ENCODE measurements around the gene ENGASE.

ENGASE gene

DNA sequence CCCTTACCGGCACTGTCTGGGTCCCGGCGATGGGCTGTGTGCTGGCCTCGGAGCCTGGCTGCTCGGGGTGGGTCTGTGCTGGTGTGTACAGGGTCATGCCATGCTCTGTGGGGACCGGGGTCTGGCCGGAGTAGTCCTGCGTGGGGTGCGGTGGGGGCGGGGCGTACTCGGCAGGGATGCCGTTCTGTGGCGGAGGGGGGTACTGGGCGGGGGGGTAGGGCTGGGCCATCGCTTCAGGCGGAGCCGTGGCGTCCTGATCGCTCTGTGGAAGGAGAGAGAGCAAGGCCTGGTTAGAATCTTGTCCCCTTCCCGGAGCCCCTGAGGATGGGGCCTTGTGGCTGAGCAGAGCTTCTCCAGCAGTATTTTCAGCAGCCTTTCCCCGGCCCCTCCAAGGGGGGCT lies 40.9 kb downstream of the ENGASE start:
- DNase-seq (ENCODE audit: low read depth): no peak

DNA sequence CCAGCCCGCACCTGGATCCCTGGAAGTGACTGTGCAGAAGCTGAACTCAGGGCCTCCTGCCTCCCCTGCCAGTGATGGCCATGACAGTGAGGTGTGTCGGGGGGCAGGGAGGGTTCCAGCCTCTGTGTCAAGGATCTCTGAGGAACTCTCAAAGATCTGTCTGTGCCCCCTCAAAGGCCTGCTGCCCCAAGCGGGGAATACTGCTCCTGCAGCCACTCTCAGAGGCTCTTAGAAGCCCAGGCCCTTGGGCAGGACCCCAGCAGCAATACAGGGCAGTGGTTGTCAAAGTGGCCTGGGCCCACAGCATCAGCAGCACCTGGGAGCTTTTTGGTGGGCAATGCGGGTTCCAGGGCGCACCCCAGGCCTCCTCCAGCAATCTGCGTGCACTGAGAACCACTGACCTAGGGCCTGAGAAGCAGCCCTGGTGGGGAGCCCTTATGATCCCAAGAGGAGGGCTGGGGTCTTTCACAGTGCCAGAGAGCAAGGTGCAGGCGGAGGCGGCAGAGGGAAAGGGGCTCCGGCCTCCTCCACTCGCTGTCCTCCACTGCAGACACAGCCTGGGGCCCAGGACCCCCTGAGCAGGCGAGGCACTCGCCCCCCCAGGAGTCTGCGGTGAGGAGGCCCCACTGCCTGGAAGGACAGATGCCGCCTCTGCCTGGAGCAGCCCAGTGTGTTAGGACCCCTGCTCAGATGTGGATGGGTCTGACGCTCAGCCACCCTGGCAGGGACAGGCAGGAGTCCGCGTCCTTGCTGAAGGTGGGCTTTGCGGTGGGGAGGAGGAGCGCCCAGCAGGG lies 42.1 kb downstream of the ENGASE start:
- no peak for DNase-seq (ENCODE audit: low read depth)

DNA sequence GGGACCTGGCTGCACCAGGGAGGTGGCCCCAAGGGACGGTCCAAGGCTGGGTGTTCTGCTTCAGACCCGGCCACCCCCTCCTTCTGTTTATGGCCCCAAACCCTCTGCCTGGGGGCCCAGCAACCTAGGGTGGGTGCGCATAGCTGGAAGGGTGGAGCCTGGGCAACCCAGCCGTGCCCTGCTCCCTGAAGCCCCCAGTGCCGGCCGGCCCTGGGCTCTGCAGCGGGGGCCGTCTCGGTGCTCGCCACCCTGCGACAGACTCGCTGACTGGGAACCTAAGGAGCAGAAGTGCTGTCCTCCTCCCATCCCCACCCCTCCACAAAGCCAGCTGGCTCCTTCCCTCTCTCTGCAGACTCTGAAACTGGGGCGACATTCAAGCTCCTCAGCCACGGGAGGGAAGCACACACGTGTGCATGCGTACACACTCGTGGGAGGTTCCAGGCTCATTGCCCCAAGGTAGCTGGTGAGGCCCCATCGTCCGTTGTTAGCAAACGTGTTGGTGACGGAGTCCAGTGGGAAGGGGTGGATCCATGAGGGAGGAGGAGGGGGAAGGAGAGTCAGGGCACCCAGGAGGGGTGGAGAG lies 43.4 kb downstream of the ENGASE start:
- no peak for DNase-seq (ENCODE audit: low read depth)

DNA sequence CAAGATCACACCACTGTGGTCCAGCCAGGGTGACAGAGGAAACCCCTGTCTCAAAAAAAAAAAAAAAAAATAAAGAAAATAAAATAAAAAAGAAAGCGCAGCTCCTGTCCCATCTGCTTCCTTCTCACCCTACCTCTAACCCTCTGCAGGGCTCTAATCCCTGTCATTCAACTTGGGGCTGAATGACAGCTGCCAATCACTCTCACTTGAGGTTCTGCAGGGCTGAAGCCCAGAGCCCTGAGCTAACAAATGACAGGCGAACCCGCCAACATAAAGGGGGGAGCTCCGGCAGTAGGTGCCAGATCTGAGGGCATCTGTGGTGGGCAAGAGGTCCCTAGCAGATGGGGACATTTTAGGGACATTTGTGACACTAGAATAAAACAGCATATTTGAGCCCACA lies 44.3 kb downstream of the ENGASE start:
- DNase-seq (ENCODE audit: low read depth): no peak

DNA sequence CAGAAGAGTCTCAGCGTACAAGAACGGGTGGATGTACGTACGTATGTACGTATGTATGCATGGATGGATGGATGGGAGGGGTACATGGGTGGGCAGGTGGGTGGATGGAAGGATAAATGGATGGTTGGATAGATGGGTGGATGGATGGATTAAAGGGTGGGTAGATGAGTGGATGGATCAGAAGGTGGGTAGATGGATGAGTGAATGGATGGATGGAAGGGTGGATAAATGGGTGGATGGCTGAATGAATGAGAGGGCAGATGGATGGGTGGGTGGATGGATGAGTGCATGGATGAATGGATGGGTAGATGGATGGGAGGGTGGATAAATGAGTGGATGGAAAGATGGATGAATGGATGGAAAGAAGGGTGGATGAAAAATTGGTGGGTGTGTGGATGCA lies 45.6 kb downstream of the ENGASE start:
- no peak for DNase-seq (ENCODE audit: low read depth)

DNA sequence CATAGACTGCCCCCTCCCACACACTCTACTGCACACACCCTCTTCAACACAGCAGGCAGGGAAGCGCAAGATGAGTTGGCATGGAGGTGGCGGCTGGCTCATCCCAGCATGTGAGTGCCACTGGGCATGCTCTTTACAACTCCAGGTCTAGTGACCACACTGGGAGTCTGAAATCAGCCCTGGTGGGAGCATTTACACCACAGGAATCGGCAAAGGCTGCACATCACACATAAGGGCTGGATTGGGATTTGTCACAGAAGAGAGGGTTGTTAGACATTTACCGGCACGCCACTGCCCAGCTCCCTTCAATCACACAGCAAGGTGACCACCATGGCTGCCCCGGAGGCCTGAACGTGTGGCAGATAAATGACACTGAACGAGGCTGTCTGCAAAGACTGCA lies 49.4 kb downstream of the ENGASE start:
- DNase-seq (ENCODE audit: low read depth): no peak

DNA sequence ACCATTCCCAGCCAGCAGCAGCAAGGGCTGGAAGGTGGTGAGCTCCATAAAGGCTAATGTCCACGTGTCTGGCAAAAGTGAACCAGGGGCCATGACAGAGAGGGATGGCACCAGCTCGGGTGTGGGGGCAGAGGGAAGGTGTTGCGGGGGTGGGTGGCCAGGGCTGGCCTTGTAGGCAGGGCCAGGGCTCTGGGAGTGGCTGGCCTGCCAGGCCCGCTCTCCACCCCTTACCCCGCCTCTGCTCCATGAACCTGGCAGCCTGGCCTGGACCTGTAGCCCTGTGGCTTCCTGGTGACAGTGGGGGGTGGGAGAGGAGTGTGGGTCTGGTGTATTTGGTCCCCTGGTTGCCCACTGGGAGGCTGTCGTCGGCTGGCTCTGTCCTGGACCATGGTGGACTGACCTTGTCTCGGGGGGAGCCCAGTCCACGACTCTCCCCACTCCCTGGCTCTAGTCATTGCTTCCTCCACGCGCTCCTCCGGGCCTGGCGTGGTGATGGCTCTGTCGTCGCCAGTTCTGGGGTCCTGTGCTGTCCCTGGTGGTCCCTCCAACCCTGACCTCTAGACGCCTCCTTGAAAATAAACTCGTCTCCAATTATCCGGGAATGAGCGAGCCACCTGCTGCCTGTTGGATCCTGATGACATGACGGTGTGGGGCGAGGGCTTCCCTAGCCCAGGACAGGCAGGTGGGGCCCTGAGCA lies 50.0 kb downstream of the ENGASE start:
- DNase-seq (ENCODE audit: low read depth): no peak

DNA sequence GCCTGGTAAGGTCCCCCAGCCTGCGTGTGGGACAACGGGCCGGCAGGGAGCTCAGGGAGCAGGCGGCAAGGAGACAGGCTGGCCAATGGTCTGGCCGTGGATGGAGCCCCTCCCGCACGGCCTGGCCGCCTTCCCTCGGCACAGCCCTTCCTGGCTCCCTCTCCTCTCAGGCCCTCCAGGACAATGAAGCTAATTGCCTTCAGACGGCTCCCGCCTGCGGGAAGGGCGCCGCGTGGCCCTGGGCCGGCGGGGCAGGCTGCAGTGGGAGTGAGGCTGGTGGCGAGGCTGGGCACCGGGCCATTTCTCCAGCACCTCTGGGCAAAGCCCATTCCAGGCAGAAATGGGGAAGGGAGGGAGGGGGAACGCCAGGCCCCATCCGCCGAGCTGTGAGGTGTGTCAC lies 50.9 kb downstream of the ENGASE start:
- no peak for DNase-seq (ENCODE audit: low read depth)

DNA sequence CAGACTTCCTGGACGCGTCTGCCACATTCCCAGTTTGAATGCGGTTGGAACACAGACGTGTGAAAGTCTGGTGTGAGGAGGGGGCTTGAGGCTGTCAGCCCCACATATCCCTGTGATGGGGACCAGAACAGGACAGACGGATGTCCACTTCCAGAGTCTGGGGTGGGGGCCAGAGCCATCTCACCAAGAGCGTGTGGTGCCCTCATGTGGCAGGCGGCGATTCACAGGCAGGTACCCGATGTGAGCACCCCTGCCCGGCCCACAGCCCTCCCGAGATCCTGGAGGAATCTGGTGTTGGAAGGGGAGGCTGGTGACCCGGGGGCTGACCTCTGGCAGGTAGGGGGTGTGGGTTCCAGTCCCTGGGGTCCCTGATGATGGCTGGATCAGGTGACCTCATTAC lies 51.5 kb downstream of the ENGASE start:
- DNase-seq (ENCODE audit: low read depth): no peak

DNA sequence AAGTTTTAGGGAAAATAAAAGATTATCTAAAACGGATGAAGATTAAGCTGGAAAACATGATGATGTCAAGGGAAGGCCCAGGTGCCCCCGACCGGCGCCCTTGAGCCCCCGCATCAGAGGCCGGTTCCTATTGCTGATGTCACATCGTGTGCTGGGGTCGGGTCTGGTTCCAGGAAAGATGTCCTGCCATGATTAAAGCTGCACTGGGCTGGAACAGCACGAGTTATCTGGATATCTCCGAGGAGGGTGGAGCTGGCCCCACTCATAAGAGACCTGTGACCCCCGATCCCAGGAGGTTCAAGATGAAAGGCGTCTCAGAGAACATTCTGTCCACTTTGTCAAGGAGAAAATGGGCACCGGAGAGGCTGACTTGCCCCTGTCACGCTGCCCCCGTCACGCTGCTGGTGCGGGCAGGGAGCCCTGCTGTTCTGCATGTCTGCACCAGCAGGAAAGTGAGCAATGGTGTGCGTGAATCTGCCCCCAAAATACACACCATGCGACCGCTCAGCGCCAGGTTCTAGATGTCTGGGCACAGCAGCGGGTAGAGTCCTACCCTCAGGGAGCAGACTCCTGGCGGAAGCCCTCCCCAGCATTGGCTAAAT lies 53.0 kb downstream of the ENGASE start:
- DNase-seq (ENCODE audit: low read depth): no peak

DNA sequence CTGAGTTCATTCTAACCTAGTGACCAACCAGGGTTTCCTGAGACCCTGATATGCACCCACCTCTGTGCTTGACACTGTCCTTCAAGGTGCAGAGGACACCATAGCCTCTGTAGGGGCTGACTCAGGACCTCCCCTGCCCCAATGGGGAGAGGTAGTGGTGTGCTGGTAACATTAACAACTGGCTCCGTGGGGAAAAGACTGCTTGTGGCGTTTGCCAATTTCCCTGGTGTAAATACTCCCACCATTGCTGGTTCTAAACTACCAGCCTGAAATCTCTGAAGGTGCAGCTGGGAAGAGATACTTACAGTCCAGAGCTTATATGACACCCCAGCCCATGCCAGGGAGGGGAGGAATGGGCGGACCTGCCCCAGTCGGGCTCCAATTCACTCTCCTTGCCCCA lies 54.9 kb downstream of the ENGASE start:
- DNase-seq (ENCODE audit: low read depth): no peak

DNA sequence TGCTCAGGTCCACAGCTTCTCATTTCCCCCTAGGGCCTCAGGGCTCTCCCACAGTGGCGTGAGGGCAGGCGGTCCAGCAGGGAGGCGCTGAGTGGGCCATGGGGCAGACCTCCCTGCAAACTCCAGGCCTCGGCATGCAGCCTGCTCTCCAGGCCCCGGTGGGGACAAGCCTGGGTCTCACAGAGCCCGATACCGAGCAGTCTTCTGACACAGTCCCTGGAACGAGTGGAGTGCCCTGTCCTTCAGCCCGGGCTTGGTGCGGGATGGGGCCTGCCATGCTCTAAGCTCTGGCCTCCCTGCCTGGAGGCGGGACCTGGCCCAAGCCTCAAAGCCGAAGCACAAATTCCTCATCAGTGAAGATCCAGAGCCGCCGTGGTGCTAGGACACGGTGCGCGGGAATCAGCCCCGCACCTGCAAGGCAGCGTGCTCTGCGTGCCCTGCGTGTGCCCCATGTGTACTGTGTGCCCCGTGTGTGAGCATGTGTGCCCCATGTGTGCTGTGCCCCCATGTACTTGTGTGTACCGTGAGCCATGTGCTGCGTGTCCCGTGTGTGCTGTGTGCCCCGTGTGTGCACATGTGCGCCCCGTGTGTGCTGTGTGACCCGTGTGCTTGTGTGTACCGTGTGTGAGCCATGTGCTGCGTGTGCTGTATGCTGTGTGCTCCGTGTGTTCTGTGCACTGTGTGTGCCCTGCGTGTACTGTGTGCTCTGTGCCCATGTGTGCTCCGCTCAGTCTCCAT lies 56.1 kb downstream of the ENGASE start:
- no peak for DNase-seq (ENCODE audit: low read depth)

DNA sequence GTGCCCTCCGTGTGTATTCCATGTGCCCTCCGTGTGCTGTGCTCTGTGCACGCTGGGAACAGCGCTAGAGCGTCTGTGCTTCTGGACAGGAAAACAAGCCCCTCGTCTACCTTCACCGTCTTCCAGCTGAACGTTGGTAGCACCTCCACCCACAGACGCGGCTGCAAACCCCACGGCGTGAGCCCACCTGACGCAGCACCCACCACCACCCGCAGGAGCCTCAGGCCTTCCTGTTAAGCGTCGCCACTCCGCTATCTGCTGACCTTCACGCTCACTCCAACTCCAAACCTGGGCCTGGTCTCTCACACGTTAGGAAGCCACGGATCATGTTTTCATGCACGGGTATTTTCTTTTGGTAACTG lies 56.6 kb downstream of the ENGASE start:
- no peak for DNase-seq (ENCODE audit: low read depth)

DNA sequence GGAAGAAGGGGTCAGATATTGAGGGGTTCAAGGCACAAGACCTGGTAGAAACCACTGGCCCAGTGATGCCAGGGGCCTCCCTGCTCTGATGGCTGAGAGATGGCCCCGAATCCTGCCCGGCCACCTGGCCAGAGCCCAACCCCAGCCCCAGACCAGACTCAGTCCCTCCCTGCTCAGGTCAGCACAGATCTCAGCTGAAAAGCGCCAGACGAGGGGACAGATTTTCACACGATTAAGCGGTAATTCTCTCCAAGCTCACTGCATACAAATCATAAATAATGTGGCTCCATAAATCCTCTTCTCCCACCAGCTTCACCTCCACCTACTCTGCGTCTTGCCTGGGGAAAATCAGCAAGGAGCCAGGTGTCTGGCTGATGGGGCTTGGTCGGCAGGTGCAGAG lies 57.1 kb downstream of the ENGASE start:
- DNase-seq (ENCODE audit: low read depth): no peak

DNA sequence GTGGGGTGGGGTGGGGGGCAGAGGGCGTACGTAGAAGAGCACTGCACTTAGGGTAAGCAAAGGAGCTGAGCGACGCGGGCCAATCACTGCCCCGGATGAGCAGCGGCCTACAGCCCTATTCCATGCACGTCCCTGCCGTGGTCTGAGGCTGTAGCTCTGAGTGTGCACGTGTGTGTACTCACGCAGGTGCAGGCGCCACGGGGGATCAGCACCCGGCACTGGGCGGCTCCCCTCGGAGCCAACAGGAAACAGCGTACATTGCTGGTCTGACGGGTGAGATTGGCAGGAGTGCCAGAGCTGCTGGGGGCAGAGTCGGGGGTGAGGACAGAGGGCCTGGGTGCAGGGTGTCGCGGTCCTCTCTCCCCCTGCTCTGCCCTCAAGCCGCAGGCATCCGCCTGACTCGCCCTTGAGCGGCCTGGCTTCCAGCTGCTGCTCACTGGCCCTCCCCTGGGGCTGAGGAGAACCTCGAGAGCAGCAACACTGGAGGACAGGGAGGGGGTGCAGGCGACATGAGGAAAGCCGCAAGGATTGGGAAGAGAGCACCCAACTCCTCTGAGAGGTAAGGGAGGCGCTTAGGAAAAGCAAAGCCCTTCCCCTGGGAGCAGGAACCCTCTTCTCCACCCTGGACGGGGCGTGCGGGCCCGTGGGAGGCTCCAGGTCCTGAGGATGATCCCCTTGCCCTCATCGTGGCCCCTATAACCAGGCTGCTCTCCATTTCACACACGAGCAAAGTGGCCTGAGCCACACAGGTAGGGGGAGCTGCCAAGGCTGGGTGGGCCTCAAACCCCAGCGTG lies 57.8 kb downstream of the ENGASE start:
- DNase-seq (ENCODE audit: low read depth): no peak

DNA sequence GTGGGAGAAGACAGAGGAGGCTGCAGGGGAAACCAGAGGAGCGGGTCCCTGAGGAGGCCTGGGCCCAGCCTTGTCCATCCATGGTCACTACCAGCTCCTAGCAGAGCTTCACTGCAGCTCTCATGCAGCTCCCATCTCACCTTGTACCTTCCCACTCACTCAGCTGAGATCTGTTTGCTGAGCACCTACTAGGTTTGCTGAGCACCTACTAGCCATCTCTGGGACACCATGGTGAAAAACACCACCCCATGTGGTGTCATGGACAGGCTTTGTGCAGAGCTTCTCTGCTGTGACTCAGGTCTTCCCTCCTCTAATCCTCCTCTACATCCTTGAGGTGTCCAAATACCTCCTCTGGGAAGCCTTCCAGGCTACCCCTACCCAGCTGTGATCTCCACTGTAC lies 58.6 kb downstream of the ENGASE start:
- no peak for DNase-seq (ENCODE audit: low read depth)

DNA sequence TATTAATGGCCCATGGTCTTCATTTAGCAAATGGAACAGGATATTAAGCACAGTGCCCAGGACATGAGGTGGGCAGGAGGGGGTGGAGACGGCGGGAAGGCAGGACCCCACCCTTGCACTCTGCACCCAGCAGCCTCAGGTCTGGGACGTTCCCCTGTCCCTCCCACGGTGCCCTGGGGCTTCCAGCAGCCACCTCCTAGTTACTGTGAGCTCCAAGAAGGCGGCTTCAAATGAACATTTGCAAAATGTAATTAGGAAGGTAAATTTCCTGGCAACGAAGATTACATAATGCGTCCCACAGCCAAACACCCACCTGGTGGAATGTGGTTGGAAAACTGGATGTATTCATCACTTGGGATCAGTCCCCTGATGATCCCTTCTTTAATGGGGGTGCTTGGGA lies 59.4 kb downstream of the ENGASE start:
- no peak for DNase-seq (ENCODE audit: low read depth)

DNA sequence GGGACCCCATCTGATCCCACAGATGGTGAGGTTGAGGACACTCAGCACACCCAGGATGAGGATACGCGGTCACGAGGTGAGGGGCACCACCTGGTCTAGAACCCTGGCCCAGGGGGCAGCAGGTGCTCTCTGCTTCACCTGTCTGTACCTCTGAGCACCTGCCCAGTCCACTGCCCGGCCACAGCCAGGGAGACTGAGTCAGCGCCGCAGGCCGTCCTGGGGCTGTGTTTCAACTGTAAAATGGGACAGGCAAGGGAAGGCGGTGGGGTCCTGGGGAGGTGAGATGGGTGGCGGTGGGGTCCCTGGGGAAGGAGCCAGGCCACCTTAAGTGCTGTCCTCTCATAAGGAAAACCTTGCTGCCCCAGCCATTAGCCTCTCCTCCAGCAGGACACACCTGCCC lies 60.4 kb downstream of the ENGASE start:
- DNase-seq (ENCODE audit: low read depth): no peak

DNA sequence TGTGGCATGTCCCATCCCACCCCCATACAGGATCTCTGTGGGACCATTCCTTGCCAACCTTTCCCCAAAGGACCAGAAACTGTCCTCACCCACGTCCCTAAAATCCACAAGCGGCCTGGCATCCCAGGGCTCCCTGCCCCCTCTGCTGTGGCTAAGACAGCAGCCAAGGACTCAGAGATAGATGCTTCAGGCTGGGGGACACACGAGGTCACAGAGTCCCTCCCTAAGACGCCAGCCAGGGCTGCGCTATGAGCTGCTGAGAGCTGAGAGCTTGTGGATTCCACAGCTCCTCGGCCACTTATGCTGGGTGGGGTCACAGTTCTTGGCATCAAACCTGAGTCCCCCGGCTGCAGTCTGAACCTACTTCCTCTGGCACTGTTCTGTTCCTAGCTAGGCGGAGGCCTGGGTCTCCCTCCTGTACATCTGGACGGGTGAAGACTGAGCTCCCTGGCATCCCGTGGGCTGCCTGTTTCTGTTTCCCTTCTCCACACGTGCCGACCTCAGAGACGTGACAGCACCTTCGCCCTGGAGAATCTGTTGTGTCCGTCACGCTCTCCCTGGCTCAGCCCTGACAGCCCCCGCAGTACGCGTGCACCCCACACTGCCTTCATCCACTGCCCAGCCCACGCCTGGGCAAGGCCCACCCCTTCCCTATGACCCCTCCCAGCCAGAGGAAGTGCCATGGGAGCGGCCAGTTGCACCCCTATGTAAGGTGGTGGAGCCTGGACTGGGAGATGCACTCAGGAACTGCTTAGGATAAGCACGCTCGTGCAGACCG lies 61.2 kb downstream of the ENGASE start:
- DNase-seq (ENCODE audit: low read depth): no peak
